GOT3 (cell line): ENCODE data around the gene OR5B17.
"Not testable (repeated sequence)": the region's sequence is repeated elsewhere in the genome, so short reads cannot be mapped to it uniquely, and the experiment has no call there.

Experiments used
- DNase-seq: peaks from one replicate; lab custom pipeline; 2025; ENCODE audit warnings: mixed read lengths; lab: John Stamatoyannopoulos, UW

OR5B17 gene

GRCh38 chr11:58358969-58359368, at the start of gene OR5B17:
Gene OR5B17 (minus strand): TSS chr11:58359069. CDS start chr11:58359069, 0 bp downstream.
- no peak for DNase-seq

GRCh38 chr11:58406774-58407173, 47.9 kb upstream of the OR5B17 start, which contains the start of gene OR5B3:
Gene OR5B3 (minus strand): TSS chr11:58406874. CDS start chr11:58403409, 3,465 bp downstream.
- DNase-seq = no peak

- DNase-seq = not testable (repeated sequence)
These were observed 40.8 kb upstream of the OR5B17 start for GRCh38 chr11:58399622-58400021.

DNA sequence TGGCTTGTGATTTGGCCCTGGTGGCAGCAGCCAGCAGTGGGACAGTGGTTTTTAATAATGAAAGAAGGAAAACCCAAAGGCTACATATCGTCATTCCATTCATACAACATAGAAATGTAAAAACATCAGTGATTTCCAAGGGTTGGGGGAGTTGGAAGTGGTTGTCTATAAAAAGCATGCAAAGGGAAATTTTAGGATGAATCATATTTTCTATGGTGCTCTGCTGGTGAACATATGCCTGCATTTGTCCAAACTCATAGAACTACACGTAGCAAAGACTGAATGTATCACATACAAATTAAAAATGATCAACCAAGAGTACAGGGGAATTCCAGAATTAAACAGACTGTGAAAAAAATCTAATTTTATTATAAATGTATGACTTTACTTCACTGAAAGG, 36.7 kb upstream of the OR5B17 start:
- no peak for DNase-seq

- no peak for DNase-seq
These were observed 35.3 kb upstream of the OR5B17 start for GRCh38 chr11:58394195-58394594.

DNA sequence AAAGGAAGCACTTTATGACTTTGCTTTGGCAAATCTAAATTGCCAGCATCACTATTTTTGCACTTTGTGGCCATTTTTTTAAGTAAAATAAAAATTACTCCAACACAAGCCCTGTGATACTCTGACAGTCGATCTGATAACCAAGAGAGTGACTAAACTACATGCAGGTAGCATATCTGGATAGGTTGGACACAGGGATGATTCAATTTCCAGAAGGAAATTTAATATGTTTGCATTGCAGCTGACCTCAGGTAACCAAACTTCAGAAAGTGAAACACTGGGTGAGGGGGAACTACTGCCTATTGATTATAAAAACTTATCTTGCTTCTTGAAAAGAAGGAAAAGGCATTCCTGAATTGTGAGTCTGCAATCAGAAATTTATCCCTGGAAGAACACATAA, 33.9 kb upstream of the OR5B17 start:
- no peak for DNase-seq

DNA sequence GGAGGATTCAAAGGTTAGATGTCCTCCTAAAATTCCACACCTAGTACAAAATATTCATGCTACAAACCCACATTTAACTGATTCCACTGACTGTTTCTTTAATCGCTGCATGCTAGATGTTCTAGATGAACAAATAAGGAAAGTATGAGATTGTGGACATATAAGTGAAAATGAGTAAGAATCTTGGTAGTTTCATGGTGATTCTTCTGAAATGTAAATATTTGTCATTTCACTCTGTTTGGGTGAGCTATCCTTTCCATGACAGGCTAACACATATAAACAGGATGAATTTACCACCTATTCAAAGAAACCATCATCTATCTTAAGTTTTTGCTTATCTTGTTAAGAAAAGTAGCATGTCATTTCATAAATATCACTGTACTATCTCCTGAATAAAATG, 33.0 kb upstream of the OR5B17 start:
- DNase-seq = no peak

GRCh38 chr11:58390551-58391063, 31.7 kb upstream of the OR5B17 start:
- no peak for DNase-seq

- no peak for DNase-seq
These were observed 4.1 kb downstream of the OR5B17 start for GRCh38 chr11:58354727-58355126.

GRCh38 chr11:58345204-58345603, 13.7 kb downstream of the OR5B17 start:
- DNase-seq = no peak

DNA sequence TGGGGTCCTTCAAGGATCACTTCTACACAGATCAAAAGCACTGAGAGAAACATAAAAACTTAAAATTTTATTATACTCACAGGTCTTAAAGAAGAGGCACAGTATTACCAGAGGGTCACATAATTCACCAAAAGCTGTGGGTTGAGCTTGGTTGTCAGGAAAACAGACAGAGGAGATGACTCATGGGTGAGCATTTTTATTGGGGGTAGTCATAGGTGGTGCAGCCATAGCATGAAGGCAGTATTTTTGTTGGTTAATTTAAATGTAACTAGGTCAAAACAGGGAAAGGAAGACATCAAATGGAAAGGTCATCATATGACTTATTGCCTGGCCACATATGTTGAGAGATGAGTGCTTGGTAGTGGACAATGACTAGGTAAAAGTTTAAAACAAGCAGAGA, 24.2 kb downstream of the OR5B17 start:
- no peak for DNase-seq

GRCh38 chr11:58330861-58331260, 28.0 kb downstream of the OR5B17 start:
- no peak for DNase-seq

DNA sequence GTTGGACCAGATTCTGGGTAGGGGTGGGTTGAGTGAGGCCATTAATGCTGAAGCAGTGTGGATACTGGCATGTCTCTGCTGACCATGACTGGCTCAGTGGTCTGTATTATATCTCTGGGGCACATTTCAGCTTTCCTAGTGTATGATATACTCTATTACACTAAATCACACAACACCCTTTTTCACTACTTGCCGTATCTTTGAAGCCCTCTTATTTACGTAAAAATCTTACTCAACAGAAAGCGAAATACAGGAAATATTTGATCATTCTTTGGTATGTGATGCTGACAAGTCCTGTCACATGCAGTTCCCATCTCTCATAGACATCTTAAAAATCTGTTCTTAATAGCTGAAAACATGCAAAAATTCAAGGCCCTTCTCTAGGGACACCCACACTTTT, 40.3 kb downstream of the OR5B17 start:
- no peak for DNase-seq

- no peak for DNase-seq
These were observed 42.7 kb downstream of the OR5B17 start for GRCh38 chr11:58316142-58316541.
